Measurements from ENCODE around the gene S1PR4.
A peak's percentile ranks its signal among the peaks of the same experiment; 100 is the strongest.

Gene S1PR4

GRCh38 chr19:3161453-3161852 lies 17.1 kb upstream of the S1PR4 start:
- no peaks in the 10 kb centered on the region for H3K79me2 ChIP-seq
- no peaks in the 10 kb centered on the region for H3K27me3 ChIP-seq (ENCODE audit: control insufficient read depth, insufficient read depth, low read length)
- TF ChIP-seq CTCF (IDR thresholded peaks at IDR 0.05): no peak
- no peak overlapping the region for H3K9ac ChIP-seq
- H3K27ac ChIP-seq: no peak overlapping the region
- H2AFZ ChIP-seq: no peak overlapping the region
- no peaks in the 10 kb centered on the region for H3K4me1 ChIP-seq
- no peaks in the 10 kb centered on the region for H3K36me3 ChIP-seq (ENCODE audit: control insufficient read depth, insufficient read depth, low read length)
- H3K9me3 ChIP-seq (ENCODE audit: control insufficient read depth, low read length): no peaks in the 10 kb centered on the region
- no peak overlapping the region for H3K4me3 ChIP-seq (ENCODE audit: low read depth, low read length)
- no peak overlapping the region for H3K4me2 ChIP-seq (ENCODE audit: low read length)

- Histone ChIP-seq H3K9me3 (ENCODE audit: control insufficient read depth, low read length) (no peaks in the 10 kb centered on the region), H3K27ac (no peak overlapping the region), H3K27me3 (ENCODE audit: control insufficient read depth, insufficient read depth, low read length) (no peaks in the 10 kb centered on the region), H3K79me2 (no peaks in the 10 kb centered on the region), H3K36me3 (ENCODE audit: control insufficient read depth, insufficient read depth, low read length) (no peaks in the 10 kb centered on the region), H3K4me3 (ENCODE audit: low read depth, low read length) (no peak overlapping the region), H3K4me1 (no peaks in the 10 kb centered on the region), H3K4me2 (ENCODE audit: low read length) (no peak overlapping the region), H3K9ac (no peak overlapping the region), H2AFZ (peak overlapping the region; percentile 58)
- TF ChIP-seq CTCF (IDR thresholded peaks at IDR 0.05): no peak
Measured at GRCh38 chr19:3162418-3163229, 15.9 kb upstream of the S1PR4 start.

- peak; percentile 94 for TF ChIP-seq CTCF (IDR thresholded peaks at IDR 0.05)
Measured at GRCh38 chr19:3163230-3163886, 15.2 kb upstream of the S1PR4 start.

GRCh38 chr19:3163943-3164342 lies 14.6 kb upstream of the S1PR4 start:
- no peaks in the 10 kb centered on the region for H3K79me2 ChIP-seq
- no peak overlapping the region for H3K27ac ChIP-seq
- no peak overlapping the region for H3K9ac ChIP-seq
- no peaks in the 10 kb centered on the region for H3K9me3 ChIP-seq (ENCODE audit: control insufficient read depth, low read length)
- H3K4me3 ChIP-seq (ENCODE audit: low read depth, low read length): no peak overlapping the region
- no peak for TF ChIP-seq CTCF (IDR thresholded peaks at IDR 0.05)
- H3K36me3 ChIP-seq (ENCODE audit: control insufficient read depth, insufficient read depth, low read length): no peaks in the 10 kb centered on the region
- H3K4me1 ChIP-seq: no peaks in the 10 kb centered on the region
- H3K27me3 ChIP-seq (ENCODE audit: control insufficient read depth, insufficient read depth, low read length): no peaks in the 10 kb centered on the region
- no peak overlapping the region for H3K4me2 ChIP-seq (ENCODE audit: low read length)
- H2AFZ ChIP-seq: no peak overlapping the region

More at GRCh38 chr19:3163230-3163886, 15.2 kb upstream of the S1PR4 start:
- no peak overlapping the region for H3K4me3 ChIP-seq (ENCODE audit: low read depth, low read length)
- no peak overlapping the region for H3K9ac ChIP-seq
- peak overlapping the region; percentile 15 for H3K4me2 ChIP-seq (ENCODE audit: low read length)
- H3K9me3 ChIP-seq (ENCODE audit: control insufficient read depth, low read length): no peaks in the 10 kb centered on the region
- H3K4me1 ChIP-seq: no peaks in the 10 kb centered on the region
- no peak overlapping the region for H3K27ac ChIP-seq
- H3K36me3 ChIP-seq (ENCODE audit: control insufficient read depth, insufficient read depth, low read length): no peaks in the 10 kb centered on the region
- no peaks in the 10 kb centered on the region for H3K79me2 ChIP-seq
- H3K27me3 ChIP-seq (ENCODE audit: control insufficient read depth, insufficient read depth, low read length): no peaks in the 10 kb centered on the region
- H2AFZ ChIP-seq: peak overlapping the region; percentile 58

All from parathyroid adenoma (tissue), 2 donors.